GM21717 (cell line): ENCODE results near the gene CFAP20DC.
"Not testable (repeated sequence)": the region's sequence is repeated elsewhere in the genome, so short reads cannot be mapped to it uniquely, and the experiment has no call there.

ENCODE experiments used
- ATAC-seq: cut with Tn5 transposase; IDR thresholded peaks from one replicate; pipeline ENCODE4 v1.9.1; 2021; ENCODE audit warnings: mild to moderate bottlenecking, moderate library complexity; ENCODE audit not compliant: unreplicated experiment

The CFAP20DC gene

GRCh38 chr3:58967866-58968265, 82.0 kb downstream of the CFAP20DC start:
- ATAC-seq, result not testable (repeated sequence)

- no peak for ATAC-seq
These were observed 84.0 kb downstream of the CFAP20DC start for GRCh38 chr3:58965865-58966264.

DNA sequence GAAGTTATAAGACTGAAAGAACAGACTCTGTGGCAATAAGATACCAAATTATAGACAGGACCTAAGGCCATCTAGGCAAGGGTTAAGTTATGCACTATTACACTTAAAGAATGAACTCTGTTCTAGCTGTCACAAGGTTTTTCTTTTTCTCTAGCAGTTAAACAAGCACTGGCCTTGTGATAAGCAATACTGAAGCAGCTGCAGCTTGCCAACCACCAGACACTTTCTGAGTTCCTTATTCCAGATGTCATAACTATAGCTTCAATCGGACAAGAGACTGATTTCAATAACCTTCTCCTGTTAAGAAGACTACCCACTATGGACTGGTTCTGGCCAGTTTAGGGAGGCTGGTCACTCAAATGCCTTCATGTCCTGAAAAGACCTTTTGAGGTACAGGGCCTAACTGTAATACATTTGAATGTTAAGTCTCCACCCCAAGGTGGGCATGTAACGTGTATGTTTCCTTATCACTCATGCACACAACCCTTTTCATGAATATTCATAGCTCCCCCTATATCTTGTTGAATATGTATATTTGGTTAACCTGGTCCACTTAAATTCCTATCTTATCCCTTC, 85.8 kb downstream of the CFAP20DC start:
- no peak for ATAC-seq

DNA sequence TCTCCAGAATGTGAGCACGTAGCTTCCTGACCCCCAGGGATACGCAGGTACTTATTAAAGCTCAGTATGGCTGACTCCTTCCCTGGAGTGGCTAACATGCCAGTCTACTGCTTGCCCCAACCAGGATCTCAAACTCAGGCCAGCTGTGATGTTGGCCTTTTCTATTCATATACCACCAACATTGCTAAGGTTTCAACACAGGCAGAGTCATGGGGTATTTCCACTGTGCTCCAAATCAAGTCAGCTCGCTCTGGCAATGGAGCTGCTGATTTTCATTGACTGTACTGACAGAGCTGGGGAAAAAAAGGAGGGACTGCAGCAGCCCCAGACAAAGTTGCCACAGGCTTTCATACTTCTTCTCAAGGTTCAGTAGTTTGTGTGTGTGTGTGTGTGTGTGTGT, 87.0 kb downstream of the CFAP20DC start:
- ATAC-seq, result no peak

DNA sequence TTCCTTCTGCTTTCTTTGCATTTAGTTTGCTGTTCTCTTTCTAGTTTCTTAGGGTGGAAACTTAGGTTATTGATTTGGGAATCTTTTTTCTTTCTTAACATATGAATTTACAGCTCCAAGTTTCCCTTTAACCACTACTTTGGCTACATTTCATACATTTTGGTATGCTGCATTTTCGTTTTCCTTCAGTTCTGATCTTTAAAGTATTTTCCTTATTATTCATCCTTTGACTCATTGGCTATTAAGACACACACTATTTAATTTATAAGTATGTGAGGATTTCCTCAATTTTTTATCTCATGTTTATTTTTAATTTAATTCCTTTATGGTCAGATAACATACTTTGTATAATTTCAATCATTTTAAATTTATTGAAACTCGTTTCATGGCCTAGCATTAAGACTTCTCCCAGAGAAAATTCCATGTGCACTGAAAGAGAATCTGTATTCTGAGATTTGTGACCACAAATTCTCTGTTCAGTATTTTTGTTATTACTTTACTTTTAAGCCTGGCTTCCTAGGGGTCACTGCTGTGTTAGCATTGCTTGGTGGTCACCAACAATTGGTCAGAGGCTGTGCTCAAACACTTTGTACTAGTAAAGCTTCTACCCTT, 87.7 kb downstream of the CFAP20DC start:
- ATAC-seq, result no peak

DNA sequence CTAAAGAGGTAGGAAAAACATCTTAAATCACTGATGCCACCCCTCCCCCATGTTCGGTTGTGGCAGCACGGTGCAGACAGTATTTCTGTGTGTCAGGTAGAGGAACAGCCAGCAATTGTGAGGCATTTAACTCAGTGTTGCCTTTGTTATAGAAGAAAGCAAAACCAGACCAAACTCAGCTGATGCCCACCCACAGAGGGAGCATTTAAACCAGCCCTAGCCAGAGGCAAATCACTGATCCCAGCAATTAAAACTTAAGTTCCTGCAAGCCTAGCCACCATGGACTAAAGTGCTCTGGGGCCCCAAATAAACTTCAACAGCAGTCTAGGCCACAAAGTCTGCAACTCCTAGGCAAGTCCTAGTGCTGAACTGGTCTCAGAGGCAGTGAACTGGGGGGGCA, 94.5 kb downstream of the CFAP20DC start:
- no peak for ATAC-seq

DNA sequence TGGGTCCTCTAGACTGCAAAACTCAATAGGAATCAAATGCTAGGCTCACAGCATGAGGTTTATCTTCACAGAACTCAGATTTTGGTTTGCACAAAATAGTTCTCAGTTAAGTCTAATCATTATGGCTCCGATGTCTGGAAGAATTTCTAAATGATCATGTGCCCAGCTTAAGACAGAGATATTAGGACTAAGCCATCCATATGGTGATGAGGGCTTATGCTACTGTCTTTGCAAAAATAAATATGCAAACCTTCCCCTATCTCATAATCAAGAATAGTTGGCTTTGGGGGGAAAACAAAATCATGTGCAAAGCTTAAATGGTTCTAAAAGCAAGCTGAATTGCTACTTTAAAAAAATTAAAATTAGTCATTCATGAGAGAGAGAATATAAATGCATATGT, 96.5 kb downstream of the CFAP20DC start:
- no peak for ATAC-seq

DNA sequence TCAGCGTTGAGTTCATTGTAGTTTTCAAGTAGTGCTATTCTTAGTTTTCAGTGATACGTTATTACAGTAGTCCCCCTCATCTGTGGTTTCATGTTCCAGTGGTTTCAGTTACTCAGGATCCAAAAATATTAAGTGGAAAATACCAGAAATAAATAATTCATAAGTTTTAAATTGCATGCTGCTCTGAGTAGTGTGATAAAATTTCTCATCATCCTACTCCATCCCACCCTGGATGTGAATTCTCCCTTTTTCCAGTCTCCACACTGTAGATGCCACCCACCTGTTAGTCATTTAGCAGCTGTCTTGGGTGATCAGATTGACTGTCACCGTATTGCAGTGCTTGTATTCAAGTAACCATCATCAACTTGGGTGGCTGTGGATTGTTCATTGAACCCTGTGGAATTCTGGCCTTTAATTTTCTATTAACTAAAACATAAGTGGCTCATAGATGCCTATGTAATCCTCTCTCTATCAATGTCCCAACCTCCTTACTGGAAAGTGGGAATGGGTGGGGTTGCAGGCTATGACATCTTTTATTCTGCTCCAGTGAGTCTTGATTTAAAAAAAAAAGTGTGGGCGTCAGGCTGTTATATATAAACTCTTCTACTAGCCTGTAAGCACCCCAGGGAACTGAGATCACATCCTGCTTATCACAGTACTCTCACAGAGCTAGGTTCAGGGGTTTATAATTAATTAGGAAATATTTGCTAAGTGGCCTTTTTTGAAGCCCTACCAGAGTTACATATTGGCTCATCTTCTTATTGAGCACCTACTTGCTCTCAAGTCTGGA, 97.5 kb downstream of the CFAP20DC start:
- no peak for ATAC-seq

- ATAC-seq, result no peak
These were observed 101.8 kb downstream of the CFAP20DC start for GRCh38 chr3:58948018-58948417.

GRCh38 chr3:58946875-58947274, 103.0 kb downstream of the CFAP20DC start:
- ATAC-seq, result no peak

- no peak for ATAC-seq
These were observed 111.8 kb downstream of the CFAP20DC start for GRCh38 chr3:58938057-58938456.

DNA sequence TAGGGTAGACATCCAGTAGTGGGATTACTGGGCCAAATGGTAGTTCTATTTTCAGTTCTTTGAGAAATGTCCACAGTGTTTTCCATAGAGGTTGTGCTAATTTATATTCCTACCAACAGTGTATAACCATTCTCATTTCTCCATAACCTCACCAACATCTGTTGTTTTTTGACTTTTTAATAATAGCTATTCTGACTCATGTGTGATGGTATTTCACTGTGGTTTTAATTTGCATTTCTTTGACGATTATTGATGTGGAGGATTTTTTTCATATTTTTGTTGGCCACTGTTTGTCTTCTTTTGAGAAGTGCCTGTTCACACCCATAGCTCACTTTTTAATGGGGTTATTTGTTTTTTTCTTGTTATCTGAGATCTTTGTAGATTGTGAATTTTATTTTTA, 125.2 kb downstream of the CFAP20DC start:
- no peak for ATAC-seq

DNA sequence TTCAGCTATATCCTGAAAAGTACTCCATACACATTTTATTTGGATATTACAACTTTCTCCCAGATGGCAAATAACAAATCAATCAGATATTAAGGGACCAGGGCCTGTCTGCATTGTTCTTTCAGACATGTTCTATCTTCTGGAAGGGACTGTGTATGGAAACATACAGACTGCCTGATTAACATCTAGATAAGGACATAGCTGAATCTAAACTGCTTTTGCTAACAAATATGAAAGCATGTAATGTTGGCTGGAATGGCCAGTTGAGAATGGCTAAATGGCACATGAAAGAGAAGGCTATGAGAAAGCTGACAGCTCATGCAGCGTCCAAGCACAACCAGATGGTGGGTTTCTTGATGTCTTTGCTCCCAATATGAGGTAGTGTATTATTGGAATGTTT, 149.4 kb downstream of the CFAP20DC start:
- no peak for ATAC-seq

- peak; percentile 26 for ATAC-seq
These were observed 149.9 kb downstream of the CFAP20DC start for GRCh38 chr3:58899953-58900298.

DNA sequence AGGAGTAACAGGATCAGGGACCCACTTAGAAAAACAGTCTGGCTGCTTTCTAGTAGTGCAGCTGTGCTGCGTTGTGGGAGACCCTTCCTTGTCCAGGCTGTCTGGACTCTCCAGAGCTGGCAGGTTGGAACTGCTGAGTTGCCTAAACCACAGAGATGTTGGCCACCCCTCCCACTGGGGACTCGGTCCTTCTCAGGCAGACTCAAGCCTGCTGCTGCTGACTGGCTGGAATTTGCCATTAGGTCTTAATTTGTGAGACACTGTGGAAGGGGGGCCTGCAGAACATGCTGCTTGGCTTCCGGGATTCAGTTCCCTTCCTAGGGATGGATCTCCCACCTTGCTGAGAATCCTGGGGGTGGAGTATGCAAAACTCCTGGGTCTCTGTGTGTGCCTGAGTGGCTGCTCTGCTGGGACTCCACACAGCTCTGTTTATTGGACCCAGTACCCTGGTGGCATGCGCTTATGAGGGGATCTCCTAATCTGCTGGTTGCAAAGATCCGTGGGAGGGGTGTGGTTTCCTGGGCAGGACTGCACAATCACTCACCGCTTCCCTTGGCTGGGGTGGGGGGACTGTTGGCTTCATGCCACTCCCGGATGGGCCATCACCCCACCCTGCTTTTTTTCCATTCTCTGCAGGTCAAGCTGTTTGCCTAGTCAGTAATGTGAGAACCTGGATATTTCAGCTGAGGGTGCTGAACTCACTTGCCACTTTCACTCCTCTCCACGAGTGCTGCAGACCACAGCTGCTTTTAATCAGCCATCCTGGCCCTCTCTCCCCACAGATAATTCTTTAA, 150.5 kb downstream of the CFAP20DC start:
- ATAC-seq, result peak; percentile 93

DNA sequence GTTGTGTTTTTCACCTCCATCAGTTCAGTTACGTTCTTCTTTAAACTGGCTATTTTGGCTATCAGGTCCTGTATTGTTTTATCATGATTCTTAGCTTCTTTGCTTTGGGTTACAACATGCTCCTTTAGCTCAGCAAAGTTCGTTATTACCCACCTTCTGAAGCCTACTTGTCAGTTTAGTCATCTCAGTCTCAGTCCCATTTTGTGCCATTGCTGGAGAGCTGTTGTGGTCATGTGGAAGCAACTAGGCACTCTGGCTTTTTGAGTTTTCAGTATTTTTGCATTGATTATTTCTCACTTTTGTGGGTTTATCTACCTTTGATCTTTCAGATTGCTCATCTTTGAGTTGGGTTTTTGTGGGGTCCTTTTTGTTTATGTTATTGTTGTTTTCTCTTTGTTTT, 151.3 kb downstream of the CFAP20DC start:
- no peak for ATAC-seq

GRCh38 chr3:58897646-58898045, 152.2 kb downstream of the CFAP20DC start:
- no peak for ATAC-seq

DNA sequence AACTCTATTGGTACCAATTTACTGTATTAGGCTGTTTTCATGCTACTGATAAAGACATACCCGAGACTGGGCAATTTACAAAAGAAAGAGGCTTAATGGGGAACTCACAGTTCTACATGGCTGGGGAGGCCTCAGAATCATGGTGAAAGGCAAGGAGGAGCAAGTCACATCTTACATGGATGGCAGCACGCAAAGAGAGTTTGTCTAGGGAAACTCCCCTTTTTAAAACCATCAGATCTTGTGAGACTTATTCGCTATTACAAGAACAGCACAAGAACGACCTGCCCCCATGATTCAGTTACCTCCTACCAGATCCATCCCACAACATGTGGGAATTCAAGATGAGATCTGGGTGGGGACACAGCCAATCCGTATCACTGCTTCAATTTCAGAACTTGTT, 154.1 kb downstream of the CFAP20DC start:
- ATAC-seq, result not testable (repeated sequence)

- not testable (repeated sequence) for ATAC-seq
These were observed 157.3 kb downstream of the CFAP20DC start for GRCh38 chr3:58892526-58892925.

GRCh38 chr3:58888087-58888486, 161.7 kb downstream of the CFAP20DC start:
- no peak for ATAC-seq

DNA sequence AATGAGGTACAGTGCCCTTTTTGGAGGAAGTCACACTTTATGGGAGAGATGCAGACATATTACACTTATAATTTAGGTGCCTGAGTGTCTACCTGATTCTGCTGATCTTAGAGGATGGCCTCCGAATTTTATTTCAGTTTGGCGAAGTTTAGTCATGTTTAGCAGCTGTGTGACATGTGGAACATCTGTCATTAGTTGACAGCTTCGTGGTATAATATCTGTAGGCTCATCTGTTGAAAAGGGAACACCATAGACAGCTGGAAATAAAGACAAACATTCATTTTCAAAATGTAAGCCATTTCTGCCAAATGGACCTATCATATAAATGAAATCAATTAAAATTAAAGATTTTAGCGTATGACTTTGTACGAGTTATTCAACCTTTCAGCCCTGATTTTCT, 165.4 kb downstream of the CFAP20DC start:
- ATAC-seq, result no peak

DNA sequence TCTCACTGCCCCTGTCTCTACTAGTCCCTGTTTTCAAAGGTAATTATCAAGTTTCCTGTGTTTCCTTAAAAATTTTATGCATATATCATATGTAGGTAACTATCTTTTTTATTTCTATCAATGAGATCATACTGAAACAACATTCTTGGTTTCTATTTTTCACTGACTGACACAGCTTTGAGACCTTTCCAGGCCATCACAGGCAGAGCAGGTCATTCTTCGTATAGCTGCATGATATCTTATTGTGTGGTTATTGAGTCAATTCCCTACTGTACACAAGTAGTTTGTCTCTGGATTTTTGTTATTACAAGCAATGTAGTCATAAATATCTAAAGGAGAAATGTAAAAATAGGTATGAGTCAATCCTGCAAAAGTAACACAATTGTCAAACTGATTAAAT, 169.6 kb downstream of the CFAP20DC start:
- ATAC-seq, result peak; percentile 67
